GM21528 (cell line): ENCODE results near the gene SLC2A1.
"Not testable (repeated sequence)": the region's sequence is repeated elsewhere in the genome, so short reads cannot be mapped to it uniquely, and the experiment has no call there.

ENCODE experiments used
- ATAC-seq: cut with Tn5 transposase; IDR thresholded peaks from one replicate; pipeline ENCODE4 v1.9.1; 2021; ENCODE audit warnings: mild to moderate bottlenecking, moderate library complexity; ENCODE audit not compliant: unreplicated experiment, low FRiP score

SLC2A1 gene

DNA sequence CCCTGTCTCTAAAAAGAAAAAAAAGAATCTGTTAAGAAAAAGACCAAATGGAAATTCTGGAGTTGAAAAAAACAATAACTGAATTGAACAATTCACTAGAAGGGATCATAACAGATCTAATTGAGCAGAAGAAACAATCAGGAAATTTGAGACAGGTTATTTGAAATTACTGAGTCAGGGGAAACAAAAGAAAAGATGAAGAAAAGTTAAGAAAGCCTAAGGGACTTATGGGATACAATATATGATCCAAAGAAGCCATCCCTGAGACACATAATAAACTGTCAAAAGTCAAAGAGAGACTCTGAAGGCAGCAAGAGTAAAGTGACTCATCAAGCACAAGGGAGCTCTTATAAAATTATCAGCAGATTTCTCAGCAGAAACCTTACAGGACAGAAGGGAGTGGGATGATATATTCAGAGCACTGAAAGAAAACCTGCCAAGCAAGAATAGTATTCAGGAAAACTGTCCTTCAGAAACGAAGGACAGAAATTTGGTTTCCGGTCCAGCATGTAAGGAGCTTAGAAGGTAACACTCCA lies 44.5 kb downstream of the SLC2A1 start:
- ATAC-seq = no peak

DNA sequence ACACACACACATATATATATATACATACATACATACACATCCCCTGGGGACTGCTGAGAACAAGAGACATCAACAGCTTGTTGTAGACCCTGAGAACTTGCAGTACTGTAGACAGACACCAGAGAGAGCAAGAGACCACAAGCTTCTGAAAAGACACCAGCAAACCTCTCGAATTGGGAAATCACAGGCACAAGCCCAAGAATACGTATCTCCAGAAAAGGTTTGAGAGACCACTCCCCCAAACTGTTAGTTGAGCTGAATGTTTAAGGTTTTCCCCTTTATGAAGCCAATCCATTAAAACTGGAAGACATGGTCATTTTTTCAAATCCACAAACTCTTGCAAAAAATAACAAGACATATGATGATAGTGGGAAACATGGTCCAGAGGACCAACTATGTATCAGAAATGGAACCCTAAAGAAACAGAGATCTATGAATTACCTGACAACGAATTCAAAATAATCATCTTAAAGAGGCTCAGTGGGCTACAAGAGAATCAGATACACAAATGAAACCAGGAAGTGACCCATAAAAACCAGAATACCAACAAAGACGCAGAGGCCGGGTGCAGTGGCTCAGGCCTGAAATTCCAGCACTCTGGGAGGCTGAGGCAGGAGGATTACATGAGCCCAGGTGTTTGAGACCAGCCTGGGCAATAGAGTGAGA lies 45.1 kb downstream of the SLC2A1 start:
- no peak for ATAC-seq

DNA sequence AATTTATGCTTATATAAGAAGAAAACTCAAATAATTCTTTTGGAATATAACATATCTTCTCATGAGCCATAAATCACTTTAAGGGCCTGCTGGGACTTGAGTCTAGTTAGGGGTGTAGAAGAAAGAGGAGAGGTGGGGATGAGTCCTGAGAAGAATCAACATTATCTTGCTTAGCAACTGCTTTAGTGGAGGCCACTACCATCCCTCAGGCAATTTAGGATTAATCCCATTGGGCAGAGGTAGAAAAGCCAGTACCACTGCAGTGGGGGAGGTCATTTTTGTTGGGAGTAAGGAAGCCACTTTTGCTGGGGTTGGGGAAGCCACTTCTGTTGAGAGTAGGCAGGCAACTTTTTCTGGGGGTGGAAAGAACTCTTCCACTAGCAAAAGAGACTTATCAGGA lies 47.7 kb downstream of the SLC2A1 start:
- no peak for ATAC-seq

DNA sequence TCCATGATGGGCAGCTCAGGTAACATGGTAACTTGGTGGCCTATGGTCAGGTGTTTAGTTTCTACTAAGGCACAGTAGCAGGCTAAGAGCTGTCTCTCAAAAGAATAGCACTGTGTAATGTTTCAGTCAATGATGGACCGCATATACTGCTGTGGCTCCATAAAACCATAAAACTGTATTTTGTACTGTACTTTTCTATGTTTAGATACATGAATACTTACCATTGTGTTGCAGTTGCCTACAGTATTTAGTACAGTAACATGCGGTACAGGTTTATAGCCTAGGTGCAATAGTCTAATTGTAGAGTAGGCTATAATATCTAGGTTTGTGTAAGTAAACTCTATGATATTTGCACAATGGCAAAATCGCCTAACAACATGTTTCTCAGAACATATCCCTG lies 50.6 kb downstream of the SLC2A1 start:
- ATAC-seq = no peak

DNA sequence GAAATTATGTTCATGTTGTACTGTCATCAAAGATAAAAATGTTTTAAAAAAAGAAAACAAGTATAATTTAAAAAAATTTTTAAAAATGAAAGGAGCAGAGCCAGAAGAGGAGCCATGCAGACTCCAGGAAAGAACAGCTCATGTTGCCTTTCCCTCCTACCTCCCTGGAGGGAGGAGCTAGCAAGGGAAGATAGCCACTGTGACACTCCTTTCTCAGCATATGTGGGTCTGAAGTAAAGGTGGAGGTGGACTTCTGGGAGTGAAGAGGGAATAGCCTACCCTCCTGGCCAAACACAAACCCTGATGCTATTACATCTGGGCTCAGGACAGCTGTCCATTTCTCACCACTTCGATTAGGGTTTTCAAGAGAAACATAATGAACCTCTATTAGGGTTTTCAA lies 54.2 kb downstream of the SLC2A1 start:
- ATAC-seq = no peak

DNA sequence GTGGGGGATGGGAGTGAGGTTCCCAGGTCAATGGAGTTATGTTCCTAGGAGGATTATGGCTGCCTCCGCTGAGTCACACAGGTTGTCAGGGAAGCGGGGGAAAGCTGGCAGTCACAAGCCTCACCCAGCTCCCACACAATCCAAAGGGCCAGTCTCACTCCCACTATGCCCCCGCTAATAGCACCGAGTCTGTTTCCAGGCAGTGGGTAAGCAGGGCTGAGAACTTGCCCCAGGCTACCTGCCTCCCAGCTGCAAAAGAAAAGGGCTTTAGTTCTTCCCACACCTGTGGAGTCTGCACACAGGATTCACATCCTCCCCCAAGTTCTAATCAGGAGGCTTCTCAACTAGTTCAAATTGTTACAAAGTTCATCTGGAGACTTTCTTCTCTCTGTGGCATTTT lies 58.7 kb downstream of the SLC2A1 start:
- ATAC-seq = not testable (repeated sequence)

DNA sequence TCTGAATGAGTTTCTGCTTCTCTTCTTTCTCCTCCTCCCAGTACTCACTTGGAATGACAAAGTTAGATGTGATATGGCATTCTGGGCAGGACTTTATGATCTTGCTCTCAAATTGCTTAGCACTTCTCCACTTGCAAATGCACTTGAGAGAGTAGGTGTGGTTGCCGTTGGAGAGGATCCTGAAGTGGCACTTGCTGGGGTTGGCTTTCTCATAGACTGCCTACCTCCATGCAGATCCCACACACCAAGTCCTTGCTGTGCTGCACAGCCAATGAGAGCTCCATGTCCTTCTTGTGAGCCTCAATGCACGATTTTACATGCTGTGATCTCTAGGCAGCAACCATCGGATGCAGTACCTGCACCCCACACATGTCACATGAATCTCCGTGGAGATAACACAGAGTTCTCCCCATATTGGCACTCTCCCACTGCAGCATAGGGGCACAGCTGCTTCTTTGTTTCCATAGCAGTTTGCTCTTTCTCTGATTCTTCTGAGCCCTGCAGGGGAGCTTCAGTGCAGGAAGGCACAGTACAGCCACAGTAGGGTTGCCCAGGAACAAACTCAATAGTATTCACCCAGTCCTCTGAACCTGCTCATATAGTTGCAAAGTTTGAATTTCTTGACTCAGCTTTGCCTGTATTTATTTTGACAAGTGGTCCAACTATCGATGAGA lies 67.1 kb downstream of the SLC2A1 start:
- ATAC-seq = no peak

DNA sequence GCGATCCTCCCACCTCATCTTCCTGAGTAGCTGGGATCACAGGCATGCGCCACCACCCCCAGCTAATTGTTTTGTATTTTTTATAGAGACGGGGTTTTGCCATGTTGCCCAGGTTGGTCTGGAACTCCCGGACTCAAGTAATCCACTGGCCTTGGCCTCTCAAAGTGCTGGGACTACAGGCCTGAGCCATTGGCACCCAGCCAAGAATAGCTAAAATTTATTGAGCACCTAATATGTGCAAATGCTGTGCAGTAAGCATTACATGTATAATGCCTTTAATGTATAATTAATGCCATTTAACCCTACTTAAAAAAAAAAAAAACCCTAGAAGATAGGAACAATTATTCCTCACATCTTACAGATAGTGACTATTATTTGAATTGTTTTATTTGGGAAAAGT lies 69.4 kb downstream of the SLC2A1 start:
- no peak for ATAC-seq

DNA sequence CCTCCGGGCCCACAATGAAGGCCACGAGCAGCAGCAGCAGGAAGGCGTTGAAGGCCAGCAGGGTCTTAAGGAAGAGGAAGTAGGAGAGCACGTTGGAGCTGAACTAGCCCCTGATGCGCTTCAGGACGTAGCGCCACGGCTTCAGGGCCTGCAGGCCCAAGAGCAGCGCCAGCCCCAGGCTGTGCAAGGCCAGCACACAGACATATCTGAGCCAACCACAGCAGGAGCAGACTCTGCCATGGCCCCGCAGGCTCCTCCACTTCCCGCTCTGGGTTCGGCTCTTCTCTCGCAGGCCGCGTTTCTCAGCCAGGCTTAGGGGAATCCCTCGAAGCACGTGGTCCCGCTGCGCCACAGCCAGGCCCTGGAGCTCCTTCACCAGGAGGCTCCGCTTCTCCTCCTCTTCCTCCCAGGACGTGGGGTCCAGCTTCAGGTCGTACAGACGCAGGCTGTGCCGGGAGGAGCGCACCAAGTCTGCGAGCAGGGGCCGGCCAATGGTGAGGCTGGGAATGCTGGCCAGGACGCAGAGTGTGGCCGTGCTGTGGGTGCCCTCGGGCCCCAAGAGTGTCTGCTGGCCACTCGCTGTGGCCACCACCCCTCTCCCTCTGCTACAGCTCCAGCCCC lies 70.5 kb downstream of the SLC2A1 start:
- no peak for ATAC-seq

DNA sequence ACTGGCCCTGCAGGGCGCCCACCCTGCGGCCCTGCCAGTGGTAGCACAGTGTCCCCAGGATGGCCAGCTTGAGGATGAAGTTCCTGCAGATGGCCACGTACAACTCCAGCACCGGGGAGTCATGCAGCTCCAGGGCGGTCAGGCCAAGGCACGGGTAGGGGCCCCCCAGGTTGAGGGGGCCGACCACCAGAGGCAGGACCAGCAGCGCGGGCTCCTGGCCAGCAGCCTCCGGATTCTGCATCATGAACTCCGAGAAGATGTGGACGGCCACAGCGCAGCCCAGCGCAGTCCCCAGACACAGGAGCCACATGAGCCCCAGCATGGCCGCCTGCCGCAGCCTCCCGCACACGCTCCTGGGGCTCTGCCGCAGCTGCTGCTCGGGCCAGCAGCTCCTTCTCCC lies 71.3 kb downstream of the SLC2A1 start:
- ATAC-seq = no peak

DNA sequence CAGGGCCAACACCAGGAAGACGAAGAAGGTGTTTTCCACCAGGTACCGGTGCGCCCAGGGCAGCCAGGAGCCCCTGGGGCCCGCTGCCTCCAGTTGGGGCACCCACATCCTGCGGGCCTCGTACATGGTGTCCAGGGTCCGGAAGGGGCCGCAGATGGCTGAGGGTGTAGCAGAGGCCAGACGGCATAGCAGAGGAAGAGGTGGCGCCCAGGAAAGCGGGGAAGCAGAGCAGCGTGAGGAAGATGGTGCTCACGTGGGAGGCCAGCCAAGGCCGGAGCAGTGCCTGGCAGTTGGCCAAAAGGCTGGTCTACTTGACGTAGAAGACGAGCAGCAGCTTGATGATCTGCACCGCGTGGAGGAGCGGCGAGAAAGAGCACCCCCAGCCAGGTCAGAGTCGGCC lies 71.9 kb downstream of the SLC2A1 start:
- ATAC-seq = no peak

DNA sequence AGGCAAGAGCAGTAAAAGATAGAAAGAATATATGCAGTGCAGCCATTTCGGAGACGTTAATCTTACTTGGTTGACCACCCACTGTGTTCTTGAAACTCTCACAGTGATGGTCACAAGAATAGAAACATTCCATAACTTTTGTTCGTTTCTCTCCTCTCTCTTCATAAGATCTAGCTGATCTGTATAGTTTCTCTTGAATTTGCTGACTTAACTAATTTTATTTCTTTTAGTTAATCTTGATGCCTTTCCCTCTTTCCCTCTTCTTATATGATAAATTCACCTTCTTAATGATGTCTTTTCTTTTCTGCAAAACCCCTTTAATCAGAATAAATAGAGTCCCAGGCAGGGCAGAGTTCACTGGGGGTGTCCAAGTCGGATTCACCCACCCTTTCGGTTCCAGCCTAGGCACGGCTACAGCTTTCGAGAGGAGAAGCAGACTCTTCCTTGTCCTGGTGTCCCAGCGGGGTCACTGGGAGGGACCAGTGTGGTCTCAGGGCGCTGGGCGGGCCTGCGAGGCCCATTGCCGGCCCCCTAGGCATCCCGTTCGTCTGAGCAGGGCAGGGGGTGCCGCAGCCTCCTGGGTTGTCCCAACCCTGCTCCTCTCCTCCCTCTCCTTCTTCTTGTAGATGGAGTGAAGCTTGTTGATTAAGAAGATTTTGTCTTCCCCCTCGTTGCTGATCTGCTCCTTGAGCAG lies 72.5 kb downstream of the SLC2A1 start:
- no peak for ATAC-seq

DNA sequence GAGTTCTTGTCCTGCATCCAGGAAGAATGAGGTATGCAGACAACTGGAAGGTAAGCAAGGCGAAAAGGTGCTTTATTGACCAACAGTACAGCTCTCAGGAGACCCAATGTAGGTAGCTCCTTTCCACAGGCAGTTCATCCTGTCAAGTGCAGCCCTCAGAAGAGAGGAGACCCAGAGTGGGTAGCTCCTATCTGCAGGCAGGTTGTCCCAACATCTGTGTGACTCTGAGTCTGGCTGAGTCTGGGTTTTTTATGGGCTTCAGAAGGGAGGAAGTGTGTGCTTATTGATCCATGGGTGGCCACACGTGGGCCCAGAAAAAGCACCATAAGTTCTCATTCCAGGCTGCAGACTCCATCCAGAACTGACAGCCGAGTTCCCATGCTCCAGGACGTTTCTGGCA lies 78.3 kb downstream of the SLC2A1 start:
- ATAC-seq = no peak

DNA sequence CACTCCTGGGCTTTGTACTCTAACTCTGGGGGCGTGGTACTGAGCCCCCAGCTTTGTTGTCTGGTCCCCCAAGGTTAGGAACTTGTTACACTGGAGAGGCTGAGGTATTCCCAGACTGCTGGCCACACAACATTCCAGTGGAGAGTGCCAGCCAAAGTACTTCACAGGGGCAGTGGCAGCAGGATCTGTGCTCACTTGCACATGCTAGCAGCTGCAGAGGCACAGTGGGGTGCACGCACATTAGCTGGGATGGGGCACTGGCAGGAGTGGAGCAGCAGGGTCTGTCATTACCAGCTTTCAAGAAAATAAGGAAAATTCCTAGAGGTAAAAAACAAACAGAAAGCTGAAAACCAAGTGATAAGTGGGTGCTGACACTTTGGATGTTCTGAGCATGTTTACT lies 81.3 kb downstream of the SLC2A1 start:
- ATAC-seq = no peak

DNA sequence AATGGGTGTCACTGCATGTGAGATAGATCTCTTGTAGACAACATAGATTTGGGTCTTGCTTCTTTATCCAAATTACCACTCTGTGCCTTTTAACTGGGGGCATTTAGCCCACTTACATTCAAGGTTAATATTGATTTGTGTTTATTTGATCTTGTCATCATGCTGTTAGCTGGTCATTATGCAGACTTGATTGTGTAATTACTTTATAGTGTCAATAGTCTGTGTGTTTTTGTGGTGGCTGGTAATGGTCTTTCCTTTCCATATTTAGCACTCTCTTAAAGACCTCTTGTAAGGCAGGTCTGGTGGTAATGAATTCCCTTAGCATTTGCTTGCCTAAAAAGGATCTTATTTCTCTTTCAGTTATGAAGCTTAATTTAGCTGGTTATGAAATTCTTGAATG lies 82.7 kb downstream of the SLC2A1 start:
- no peak for ATAC-seq
